Heart left ventricle (tissue), 16 donors: Measurements from ENCODE around the gene MAT1A. TPM values are rescaled to one million over a fixed set of nuclear protein-coding genes. Genes with fewer than 3 reads are reported as not detected.

Experiments
- ATAC-seq, 4 donors: fragments of 200-7000 bp; cut with Tn5 transposase; one replicate each; pipeline ENCODE4 v1.9.1; 2020 to 2022; ENCODE audit warnings: moderate library complexity in 4 of 4, mild to moderate bottlenecking in 3 of 4, moderate number of reproducible peaks in 1 of 4
- DNase-seq, 5 donors: peaks; one replicate each; pipeline ENCODE4 v3.0.0-alpha.2; 2020
- H3K27ac ChIP-seq, 12 donors: fragments of 200-600 bp; sonication (generic) in 4 of 12; one replicate each; pipeline versions ENCODE4 v1.5.0 to v1.8.0; 2016 to 2022; ENCODE audit warnings: mild to moderate bottlenecking in 2 of 12
- H3K27me3 ChIP-seq, 9 donors: fragments of 200-600 bp; sonication (generic) in 2 of 9; one replicate each; pipeline versions ENCODE4 v1.5.1 to v1.8.0; 2016 to 2022; ENCODE audit warnings: mild to moderate bottlenecking in 3 of 9
- H3K36me3 ChIP-seq, 9 donors: fragments of 200-600 bp; sonication (generic) in 2 of 9; one replicate each; pipeline versions ENCODE4 v1.5.0 to v1.8.0; 2018 to 2022; ENCODE audit warnings: mild to moderate bottlenecking in 2 of 9
- H3K4me1 ChIP-seq, 12 donors: fragments of 200-600 bp; sonication (generic) in 4 of 12; one replicate each; pipeline versions ENCODE4 v1.5.0 to v1.8.0; 2016 to 2022; ENCODE audit warnings: mild to moderate bottlenecking in 3 of 12
- H3K4me3 ChIP-seq, 12 donors: fragments of 200-600 bp; sonication (generic) in 4 of 12; one replicate each; pipeline versions ENCODE4 v1.5.0 to v1.8.0; 2017 to 2022; ENCODE audit warnings: mild to moderate bottlenecking in 9 of 12, moderate library complexity in 4 of 12
- H3K9me3 ChIP-seq, 12 donors: fragments of 200-600 bp; sonication (generic) in 4 of 12; one replicate each; pipeline versions ENCODE4 v1.5.0 to v1.8.0; 2016 to 2022; ENCODE audit warnings: mild to moderate bottlenecking in 1 of 12
- CTCF ChIP-seq, 12 donors: fragments of 200-600 bp; sonication (generic) in 4 of 12; IDR thresholded peaks; one replicate each; pipeline versions ENCODE4 v1.5.0 to v1.8.0; 2018 to 2022; ENCODE audit warnings: antibody characterized with exemption in 12 of 12, mild to moderate bottlenecking in 5 of 12
- POLR2A ChIP-seq, 2 donors: fragments of 450-650 bp; IDR thresholded peaks; one replicate each; pipeline ENCODE4 v1.6.1; 2017; ENCODE audit warnings: antibody characterized with exemption in 2 of 2, mild to moderate bottlenecking in 2 of 2, moderate library complexity in 2 of 2
- WGBS, 4 donors: extraction: QIAGEN DNeasy Blood & Tissue Kit in 2 of 4; methylation state at CpG; one replicate each; pipeline versions ENCODE4 v1.1.5 to v1.1.7; 2013 to 2018; 5-methylcytosine and 5-hydroxymethylcytosine counted together
- intact Hi-C, 10 donors: fragments of 100-400 bp; cut with DNase I; formaldehyde crosslinking; loops; one replicate each; pipeline versions ENCODE4 v1.11.1 to v1.14.2; 2022
- polyA plus RNA-seq, 2 donors: library from polyadenylated mRNA; stranded (reverse); fragments of 200-250 nt; gene quantifications; one replicate each; pipeline ENCODE4 v1.2.3, GENCODE V29; 2013
- total RNA-seq, 9 donors: library from RNA; depleted of rRNA in 2 of 9; stranded (reverse); fragments of >200 nt in 2 of 9; fragmentation: NEBNext Ultra II Directional in 3 of 9; extraction: Animal tissue kit (Norgen Biotek cat#: 25700) in 3 of 9; gene quantifications; one replicate each; pipeline versions ENCODE4 v1.1.0 to v1.2.4, GENCODE V29; 2016 to 2023
- donor health status: ischemic (EF 13 %, LVEDD 7.1; RV severe dilation, severe dysfunction).
- donor health status: healthy with polysubstance abuse.
- donor health status: DM: no; HTN: yes; CAD: no.
- donor health status: DM: no; HTN: no; CAD: no.
- donor health status: ischemic (EF 25% LVEDD 6.9; RV normal size, moderate dysfunction).
- donor health status: ischemic (EF 25% LVEDD 5.7; RV mildly dilated, moderate dysfunction).
- donor health status: healthy.
- donor health status: DM: yes; HTN: yes; CAD: no.
- donor health status: ischemic (EF 35%, LVEDD 5.7; RV mildly dilated, moderate dysfunction).
- donor health status: nonischemic (EF 11% LVEDD 7.7; RV severe dilation, severe dysfunction).
- donor health status: DM: yes; HTN: yes; CAD: no.
- donor health status: PGD.
- donor health status: ischemic (EF 29% LVEDD 5.4; RV normal size, mild dysfunction).
- donor health status: nonischemic (EF 23%, LVEDD 6.1; RV moderate dilation, normal function).

The MAT1A gene
- total and polyA plus RNA-seq, 11 donors: 0.07 to 1.1 (median 0.46) TPM; not detected in 7

GRCh38 chr10:80290474-80291220, 1.2 kb upstream of the MAT1A start:
- Histone ChIP-seq H3K4me1 (no peaks in the 10 kb centered on the region), H3K27me3 (peaks cover 0 to 12% (median 0%) of the 10 kb centered on the region in 9 donors), H3K9me3 (no peaks in the 10 kb centered on the region), H3K4me3 (no peak overlapping the region), H3K27ac (no peak overlapping the region), H3K36me3 (no peaks in the 10 kb centered on the region)
- intact Hi-C loops: no loop called here
- 64 to 75% (median 69%) methylated on average over 4 of the region's 4 CpGs for WGBS, 4 donors
- ATAC-seq (no peak), DNase-seq (no peak)
- TF ChIP-seq POLR2A (IDR thresholded peaks at IDR 0.05) (no peak), CTCF (IDR thresholded peaks at IDR 0.05) (no peak)

GRCh38 chr10:80288849-80289248, 609 bp downstream of the MAT1A start:
- no peak for TF ChIP-seq CTCF (IDR thresholded peaks at IDR 0.05)
- no peak for TF ChIP-seq POLR2A (IDR thresholded peaks at IDR 0.05)
- Histone ChIP-seq H3K27me3 (peaks cover 0 to 12% (median 0%) of the 10 kb centered on the region in 9 donors), H3K36me3 (no peaks in the 10 kb centered on the region), H3K4me3 (no peak overlapping the region), H3K4me1 (no peaks in the 10 kb centered on the region), H3K27ac (no peak overlapping the region), H3K9me3 (no peaks in the 10 kb centered on the region)
- no peak for DNase-seq
- WGBS, 4 donors: 92 to 95% (median 94%) methylated on average over 5 of the region's 5 CpGs
- no peak for ATAC-seq
- intact Hi-C loops: no loop called here

GRCh38 chr10:80284522-80284921, 4.9 kb downstream of the MAT1A start:
- intact Hi-C loops: no loop called here
- Histone ChIP-seq H3K27ac (no peak overlapping the region), H3K4me1 (no peaks in the 10 kb centered on the region), H3K9me3 (no peaks in the 10 kb centered on the region), H3K27me3 (peaks cover 0 to 4% (median 0%) of the 10 kb centered on the region in 9 donors), H3K4me3 (no peak overlapping the region), H3K36me3 (no peaks in the 10 kb centered on the region)
- DNase-seq (no peak), ATAC-seq (no peak)
- no peak for TF ChIP-seq CTCF (IDR thresholded peaks at IDR 0.05)
- no peak for TF ChIP-seq POLR2A (IDR thresholded peaks at IDR 0.05)
- 92 to 100% (median 97%) methylated on average over 1 of the region's 1 CpG for WGBS, 4 donors

GRCh38 chr10:80283536-80284199, 5.8 kb downstream of the MAT1A start:
- WGBS, 4 donors: 91 to 94% (median 92%) methylated on average over 11 to 14 of the region's 14 CpGs
- DNase-seq (no peak), ATAC-seq (no peak)
- no peaks in the 10 kb centered on the region for H3K4me1 ChIP-seq
- H3K9me3 ChIP-seq: no peaks in the 10 kb centered on the region
- no peak overlapping the region for H3K27ac ChIP-seq
- no peaks in the 10 kb centered on the region for H3K36me3 ChIP-seq
- peaks cover 0 to 4% (median 0%) of the 10 kb centered on the region in 9 donors for H3K27me3 ChIP-seq
- H3K4me3 ChIP-seq: no peak overlapping the region
- intact Hi-C loops: no loop called here
- no peak for TF ChIP-seq CTCF (IDR thresholded peaks at IDR 0.05)
- TF ChIP-seq POLR2A (IDR thresholded peaks at IDR 0.05): no peak
